ENCODE results near the gene CSMD2.

DNA sequence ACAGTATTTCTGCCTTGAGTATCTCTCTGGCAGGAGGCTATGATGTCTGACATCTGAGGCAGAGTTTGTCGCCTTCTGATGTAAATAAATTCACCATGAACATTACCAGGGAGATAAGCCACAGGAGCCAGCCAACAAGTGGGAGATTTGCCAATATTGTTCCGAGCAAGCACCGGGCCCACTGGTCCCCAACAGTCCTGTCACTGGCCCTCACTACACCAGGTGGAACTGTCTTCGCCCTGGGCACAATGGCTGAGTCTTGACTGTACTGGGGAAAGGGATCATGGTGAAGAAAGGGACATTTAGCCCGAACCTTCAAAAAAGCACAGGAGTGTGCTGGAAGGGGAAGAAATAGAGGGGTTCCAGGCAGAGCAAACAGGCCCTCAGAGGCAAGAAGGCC lies 243.7 kb downstream of the CSMD2 start:
- TF ChIP-seq, protein P1, sequence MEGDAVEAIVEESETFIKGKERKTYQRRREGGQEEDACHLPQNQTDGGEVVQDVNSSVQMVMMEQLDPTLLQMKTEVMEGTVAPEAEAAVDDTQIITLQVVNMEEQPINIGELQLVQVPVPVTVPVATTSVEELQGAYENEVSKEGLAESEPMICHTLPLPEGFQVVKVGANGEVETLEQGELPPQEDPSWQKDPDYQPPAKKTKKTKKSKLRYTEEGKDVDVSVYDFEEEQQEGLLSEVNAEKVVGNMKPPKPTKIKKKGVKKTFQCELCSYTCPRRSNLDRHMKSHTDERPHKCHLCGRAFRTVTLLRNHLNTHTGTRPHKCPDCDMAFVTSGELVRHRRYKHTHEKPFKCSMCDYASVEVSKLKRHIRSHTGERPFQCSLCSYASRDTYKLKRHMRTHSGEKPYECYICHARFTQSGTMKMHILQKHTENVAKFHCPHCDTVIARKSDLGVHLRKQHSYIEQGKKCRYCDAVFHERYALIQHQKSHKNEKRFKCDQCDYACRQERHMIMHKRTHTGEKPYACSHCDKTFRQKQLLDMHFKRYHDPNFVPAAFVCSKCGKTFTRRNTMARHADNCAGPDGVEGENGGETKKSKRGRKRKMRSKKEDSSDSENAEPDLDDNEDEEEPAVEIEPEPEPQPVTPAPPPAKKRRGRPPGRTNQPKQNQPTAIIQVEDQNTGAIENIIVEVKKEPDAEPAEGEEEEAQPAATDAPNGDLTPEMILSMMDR (IDR thresholded peaks at IDR 0.05; ENCODE audit: low read length) = no peak
- TF ChIP-seq EZH2 (optimal IDR thresholded peaks at IDR 0.05; ENCODE audit: low read depth, low read length) (no peak), EZH2phosphoT487 (IDR thresholded peaks at IDR 0.05; ENCODE audit: low read length) (no peak)

All from MM.1S (cell line).